A204.1 (cell line): ENCODE data around the gene CHCHD1.
"Not testable (repeated sequence)": the region's sequence is repeated elsewhere in the genome, so short reads cannot be mapped to it uniquely, and the experiment has no call there.

Experiments
- FAIRE-seq: peaks from 2 replicates; lab custom pipeline; 2012; peaks lifted over from hg19 to GRCh38; lab: Jason Lieb, UNC

The CHCHD1 gene

DNA sequence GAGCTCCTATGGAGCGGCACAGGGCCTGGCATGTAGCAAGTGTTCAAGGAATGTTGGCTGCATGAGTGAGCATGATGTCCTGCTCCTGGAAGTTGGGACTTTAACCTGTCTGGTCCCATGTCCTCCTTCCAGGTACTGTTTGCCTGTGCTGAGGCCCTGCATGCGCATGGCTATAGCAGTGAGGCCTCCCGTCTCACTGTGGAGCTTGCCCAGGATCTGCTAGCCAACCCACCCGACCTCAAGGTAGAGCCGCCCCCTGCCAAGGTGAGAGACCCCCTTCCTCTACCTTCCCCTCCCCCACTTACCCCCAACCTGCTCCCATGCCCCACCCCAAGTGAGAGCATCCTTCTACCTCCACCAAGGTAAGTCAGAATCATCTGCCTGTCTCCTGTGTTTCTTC, 11.6 kb downstream of the CHCHD1 start:
- no peak for FAIRE-seq

DNA sequence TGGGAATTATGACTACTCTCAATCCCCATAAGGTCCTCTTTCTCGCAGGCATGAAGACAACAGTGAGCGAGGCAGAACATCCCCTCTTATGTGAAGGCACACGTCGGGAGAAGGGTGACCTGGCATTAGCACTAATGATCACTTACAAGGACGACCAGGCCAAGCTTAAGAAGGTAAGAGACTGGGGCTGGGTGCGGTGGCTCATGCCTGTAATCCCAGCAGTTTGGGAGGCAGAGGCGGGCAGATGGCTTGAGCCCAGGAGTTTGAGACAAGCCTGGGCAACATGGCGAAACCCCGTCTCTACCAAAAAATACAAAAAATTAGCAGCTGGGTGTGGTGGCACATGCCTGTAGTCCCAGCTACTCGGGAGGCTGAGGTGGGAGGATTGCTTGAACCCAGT, 13.6 kb downstream of the CHCHD1 start:
- not testable (repeated sequence) for FAIRE-seq

DNA sequence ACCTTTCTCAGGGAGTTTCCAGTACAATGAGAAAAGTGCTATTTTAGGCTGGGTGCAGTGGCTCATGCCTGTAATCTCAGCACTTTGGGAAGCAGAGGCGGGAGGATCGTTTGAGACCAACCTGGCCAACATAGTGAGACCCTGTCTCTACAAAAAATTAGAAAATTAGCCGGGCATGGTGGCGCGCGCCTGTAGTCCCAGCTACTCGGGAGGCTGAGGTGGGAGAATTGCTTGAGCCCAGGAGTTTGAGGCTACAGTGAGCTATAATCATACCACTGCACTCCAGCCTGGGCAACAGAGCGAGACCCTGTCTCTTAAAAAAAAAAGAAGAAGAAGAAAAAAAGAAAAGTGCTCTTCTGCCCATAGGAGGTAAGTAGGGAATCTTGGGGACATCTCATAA, 14.2 kb downstream of the CHCHD1 start:
- not testable (repeated sequence) for FAIRE-seq

DNA sequence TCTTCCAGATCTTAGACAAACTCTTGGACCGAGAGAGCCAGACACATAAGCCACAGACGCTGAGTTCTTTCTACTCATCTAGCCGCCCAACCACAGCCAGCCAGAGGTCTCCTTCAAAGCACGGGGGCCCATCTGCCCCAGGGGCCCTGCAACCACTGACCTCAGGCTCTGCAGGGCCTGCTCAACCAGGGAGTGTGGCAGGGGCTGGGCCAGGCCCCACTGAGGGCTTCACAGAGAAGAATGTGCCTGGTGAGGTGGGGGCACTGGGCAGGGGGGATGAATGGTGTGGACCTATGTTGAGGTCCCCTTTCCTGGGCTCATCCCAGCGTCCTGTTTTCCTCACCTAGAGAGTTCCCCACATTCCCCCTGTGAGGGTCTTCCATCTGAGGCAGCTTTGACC, 14.9 kb downstream of the CHCHD1 start:
- FAIRE-seq: no peak

GRCh38 chr10:73797324-73798025, 15.6 kb downstream of the CHCHD1 start:
- no peak for FAIRE-seq

- FAIRE-seq: no peak
Observed at GRCh38 chr10:73798087-73798486, 16.2 kb downstream of the CHCHD1 start.

DNA sequence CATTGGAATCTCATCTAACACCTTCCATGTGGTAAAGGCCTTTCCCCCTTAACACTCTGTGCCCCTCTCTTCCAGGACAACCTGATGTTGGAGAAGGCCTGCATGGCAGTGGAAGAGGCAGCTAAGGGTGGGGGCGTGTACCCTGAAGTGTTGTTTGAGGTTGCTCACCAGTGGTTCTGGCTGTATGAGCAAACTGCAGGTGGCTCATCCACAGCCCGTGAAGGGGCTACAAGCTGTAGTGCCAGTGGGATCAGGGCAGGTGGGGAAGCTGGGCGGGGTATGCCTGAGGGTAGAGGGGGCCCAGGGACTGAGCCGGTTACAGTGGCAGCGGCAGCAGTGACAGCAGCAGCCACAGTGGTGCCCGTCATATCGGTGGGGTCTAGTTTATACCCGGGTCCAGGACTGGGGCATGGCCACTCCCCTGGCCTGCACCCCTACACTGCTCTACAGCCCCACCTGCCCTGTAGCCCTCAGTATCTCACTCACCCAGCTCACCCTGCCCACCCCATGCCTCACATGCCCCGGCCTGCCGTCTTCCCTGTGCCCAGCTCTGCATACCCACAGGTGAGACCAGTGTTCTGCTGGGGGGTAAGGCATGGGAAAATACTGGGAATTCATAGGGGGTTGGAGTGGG, 17.2 kb downstream of the CHCHD1 start:
- FAIRE-seq: no peak

DNA sequence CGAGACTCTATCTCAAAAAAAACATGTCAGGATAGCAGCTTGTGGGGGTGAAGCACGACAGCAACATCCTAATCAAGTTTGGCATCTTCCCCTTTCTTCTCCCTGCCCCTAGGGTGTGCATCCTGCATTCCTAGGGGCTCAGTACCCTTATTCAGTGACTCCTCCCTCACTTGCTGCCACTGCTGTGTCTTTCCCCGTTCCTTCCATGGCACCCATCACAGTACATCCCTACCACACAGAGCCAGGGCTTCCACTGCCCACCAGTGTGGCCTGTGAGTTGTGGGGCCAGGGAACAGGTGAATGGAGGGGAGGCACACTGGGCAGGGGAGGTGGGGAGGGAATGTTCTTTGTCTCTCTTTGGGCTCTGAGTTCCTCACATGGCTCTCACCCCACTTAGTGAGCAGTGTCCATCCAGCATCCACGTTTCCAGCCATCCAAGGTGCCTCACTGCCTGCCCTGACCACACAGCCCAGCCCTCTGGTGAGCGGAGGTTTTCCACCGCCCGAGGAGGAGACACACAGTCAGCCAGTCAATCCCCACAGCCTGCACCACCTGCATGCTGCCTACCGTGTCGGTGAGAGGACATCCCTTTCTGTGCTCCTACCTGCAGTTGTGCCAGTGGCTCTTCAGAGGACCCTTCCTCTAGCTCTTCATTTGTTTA, 18.2 kb downstream of the CHCHD1 start:
- no peak for FAIRE-seq

- no peak for FAIRE-seq
Observed at GRCh38 chr10:73800560-73801252, 18.9 kb downstream of the CHCHD1 start.

- FAIRE-seq: no peak
Observed at GRCh38 chr10:73801253-73801590, 19.4 kb downstream of the CHCHD1 start.

GRCh38 chr10:73802276-73802991, 20.6 kb downstream of the CHCHD1 start:
- no peak for FAIRE-seq

DNA sequence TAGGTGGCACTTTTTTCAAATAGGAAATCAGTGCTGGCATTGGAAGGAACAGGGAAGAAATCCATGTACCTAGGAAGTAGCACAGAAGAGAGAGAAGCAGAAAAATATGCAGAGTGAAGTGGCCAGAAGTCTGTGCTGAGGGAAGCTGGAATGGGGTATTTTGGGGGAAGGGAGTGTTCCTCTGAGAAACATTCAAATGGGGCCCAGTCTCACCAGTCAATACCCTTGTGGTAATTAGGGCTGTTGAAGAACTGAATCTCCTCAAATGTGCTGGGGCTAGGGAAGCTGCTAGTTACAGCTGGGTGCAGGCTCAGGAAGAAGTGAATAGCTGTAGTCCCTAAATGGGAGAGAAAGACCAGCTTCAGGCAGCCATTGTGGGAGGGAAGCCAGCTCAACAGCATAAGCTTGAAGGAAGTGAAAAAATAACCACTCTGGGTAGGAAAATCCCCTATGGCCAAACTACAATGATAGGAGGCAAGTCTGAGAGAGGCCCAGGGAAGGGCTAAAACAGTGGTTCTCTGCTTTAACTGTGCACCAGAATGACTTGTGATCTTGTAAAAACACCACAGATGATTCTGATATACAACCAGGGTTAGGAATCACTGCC, 21.9 kb downstream of the CHCHD1 start:
- FAIRE-seq: no peak

DNA sequence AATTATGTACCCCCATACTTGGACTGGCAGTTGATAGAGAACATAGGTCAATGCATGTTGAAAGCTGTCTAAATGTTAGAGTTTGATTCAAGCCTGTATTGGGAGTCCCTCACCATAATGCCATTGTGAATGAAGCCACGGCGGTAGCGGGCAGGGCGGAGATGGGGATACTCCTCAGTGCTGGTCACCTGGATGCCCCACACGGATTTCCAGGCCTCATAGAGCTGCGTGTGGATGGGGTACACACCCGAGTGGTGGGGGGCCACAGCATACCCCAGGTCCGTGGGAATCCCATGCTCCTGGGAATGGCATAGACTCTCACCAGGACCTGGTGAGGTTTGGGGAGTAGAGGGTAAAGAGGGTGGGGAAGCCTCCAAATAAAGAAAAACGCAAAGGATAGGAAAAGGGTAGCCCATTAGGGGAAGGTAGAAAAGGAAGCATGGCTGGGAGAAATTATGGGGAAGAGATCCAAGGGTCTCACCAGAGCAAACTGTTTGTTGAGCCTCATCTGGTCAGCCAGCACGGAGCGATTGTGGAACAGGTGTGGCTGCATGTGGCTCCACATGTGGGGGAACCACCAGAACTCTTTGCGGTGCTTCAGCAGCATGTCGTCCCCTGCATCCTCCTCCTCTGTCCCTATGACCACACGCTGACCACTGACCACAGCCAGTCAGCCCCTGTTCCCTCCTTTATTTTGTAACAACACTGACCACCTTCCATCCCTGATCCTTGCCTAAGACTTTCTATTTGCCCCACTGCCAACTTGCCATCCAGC, 24.5 kb downstream of the CHCHD1 start:
- no peak for FAIRE-seq

DNA sequence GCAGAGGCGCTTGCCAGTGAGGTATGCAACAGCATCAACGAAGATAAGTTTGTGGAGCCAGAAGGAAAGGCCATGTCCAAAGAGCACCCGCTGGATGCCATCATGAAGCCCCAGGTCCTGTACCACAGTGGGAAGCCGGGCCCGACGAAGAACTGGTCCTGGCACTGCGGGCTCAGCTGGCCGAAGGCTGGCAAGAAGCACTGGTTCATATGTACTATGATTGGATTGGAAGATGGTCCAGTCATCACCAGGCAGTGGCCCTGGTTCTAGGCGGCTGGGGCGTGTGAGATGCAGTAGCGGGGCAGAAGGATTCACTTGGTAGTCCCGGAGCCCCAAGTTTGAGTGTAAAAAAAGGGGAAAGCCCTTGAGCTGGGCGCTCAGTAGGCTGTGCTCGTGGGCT, 25.6 kb downstream of the CHCHD1 start:
- no peak for FAIRE-seq

GRCh38 chr10:73808021-73808815, 26.4 kb downstream of the CHCHD1 start:
- no peak for FAIRE-seq

DNA sequence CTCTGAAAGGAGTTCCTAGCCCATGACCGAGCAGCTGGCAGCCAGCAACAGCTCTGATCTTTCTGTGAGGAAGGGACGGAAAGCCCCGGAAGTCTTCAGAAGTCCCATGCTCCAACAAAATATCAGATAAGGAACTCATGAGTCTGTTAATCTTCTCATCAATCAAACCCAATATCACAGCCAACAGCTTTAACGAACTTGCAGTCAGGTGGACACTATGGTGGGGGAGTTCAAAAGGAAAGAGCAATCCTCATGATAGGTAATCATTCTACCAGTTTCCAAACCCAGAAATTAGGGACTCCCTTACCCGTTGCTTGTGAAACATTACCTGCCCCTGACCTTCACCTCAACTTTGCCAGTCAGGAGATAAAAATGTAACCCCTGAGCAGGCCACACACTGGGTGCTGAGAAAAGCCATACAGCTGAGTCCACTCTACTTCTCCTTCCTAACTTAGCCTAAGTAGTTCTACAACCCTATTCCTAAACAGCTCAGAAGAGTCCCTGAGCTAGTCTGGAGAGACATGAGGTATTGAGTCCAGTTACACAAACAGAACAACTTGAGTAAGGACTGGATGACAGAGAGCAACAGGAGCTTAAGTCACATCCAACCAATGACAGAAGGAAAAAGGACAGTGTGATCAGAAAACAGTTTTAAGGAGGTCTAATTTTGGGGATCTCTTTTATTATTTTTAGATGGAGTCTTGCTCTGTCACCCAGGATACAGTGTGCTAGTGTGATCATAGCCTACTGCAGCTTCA, 27.4 kb downstream of the CHCHD1 start:
- FAIRE-seq: no peak

DNA sequence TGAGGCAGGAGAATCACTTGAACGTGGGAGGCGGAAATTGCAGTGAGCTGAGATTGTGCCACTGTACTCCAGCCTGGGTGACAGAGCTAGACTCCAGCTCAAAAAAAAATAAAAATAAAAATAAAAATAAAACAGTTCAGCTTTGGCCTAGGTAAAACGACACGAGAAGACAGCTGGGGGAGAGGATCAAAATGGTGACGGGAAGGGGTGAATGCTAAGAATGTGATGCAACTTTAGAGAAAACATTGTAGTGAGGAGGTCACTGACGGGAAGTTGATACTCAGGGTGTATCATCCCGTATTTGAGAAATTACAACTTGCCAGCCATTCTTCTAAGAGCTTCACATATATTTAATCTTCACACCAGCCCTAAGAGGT, 28.5 kb downstream of the CHCHD1 start:
- no peak for FAIRE-seq

- FAIRE-seq: no peak
Observed at GRCh38 chr10:73810735-73811465, 29.1 kb downstream of the CHCHD1 start.

- FAIRE-seq: no peak
Observed at GRCh38 chr10:73812657-73813056, 30.8 kb downstream of the CHCHD1 start.
